T-helper 17 cell (primary cell): ENCODE data around the gene PRSS22. TPM values are rescaled to one million over a fixed set of nuclear protein-coding genes. Genes with fewer than 3 reads are reported as not detected.

ENCODE experiments used
- total RNA-seq, 4 donors: library from RNA in 2 of 4; stranded (reverse) in 2 of 4; gene quantifications; one replicate each; pipeline ENCODE4 v1.2.3 and lab custom pipeline; 2022 to 2026

Gene PRSS22
- total RNA-seq, 2 donors from 2014 or later, result 0.37 to 0.92 TPM

Other genes starting within 250 kb of the PRSS22 start
- gene KCTD5, start 175.6 kb downstream of the PRSS22 start, total RNA-seq, result 10 to 100 TPM; 19.6 to 21.9 TPM
- 1 to 10 TPM in 1 of 2 donors, under 1 TPM in 1; 0.83 to 1.4 TPM for gene PRSS27, start 137.9 kb downstream of the PRSS22 start, total RNA-seq
- 1,000 to 10,000 TPM; 1,185 to 1,285 TPM for gene SRRM2, start 105.5 kb downstream of the PRSS22 start, total RNA-seq
- 100 to 1,000 TPM; 121 to 131 TPM for gene ELOB, start 80.9 kb downstream of the PRSS22 start, total RNA-seq
- gene PRSS33, start 70.6 kb downstream of the PRSS22 start, total RNA-seq, result not detected
- gene PRSS41, start 59.7 kb downstream of the PRSS22 start, total RNA-seq, result not detected
- 1 to 10 TPM in 1 of 2 donors, not detected in 1; 1.6 TPM for gene PRSS21, start 40.9 kb downstream of the PRSS22 start, total RNA-seq
- gene ZG16B, start 27.9 kb downstream of the PRSS22 start, total RNA-seq, result not detected
- 10 to 100 TPM; 11.6 to 15.1 TPM for gene FLYWCH2, start 25.0 kb upstream of the PRSS22 start, total RNA-seq
- gene FLYWCH1, start 53.8 kb upstream of the PRSS22 start, total RNA-seq, result 10 to 100 TPM; 41.4 to 97.1 TPM
- not detected for gene KREMEN2, start 106.1 kb upstream of the PRSS22 start, total RNA-seq
- 1 to 10 TPM; 1.7 to 2.7 TPM for gene PAQR4, start 111.2 kb upstream of the PRSS22 start, total RNA-seq
- gene PKMYT1, start 122.3 kb upstream of the PRSS22 start, total RNA-seq, result not detected
- gene CLDN9, start 154.8 kb upstream of the PRSS22 start, total RNA-seq, result not detected
- not detected for gene CLDN6, start 160.0 kb upstream of the PRSS22 start, total RNA-seq
- gene TNFRSF12A, start 162.2 kb upstream of the PRSS22 start, total RNA-seq, result 1 to 10 TPM in 1 of 2 donors, under 1 TPM in 1; 0.92 to 1.3 TPM
- 10 to 100 TPM; 10.6 to 14.4 TPM for gene HCFC1R1, start 165.8 kb upstream of the PRSS22 start, total RNA-seq
- gene THOC6, start 165.9 kb upstream of the PRSS22 start, total RNA-seq, result 10 to 100 TPM; 21.3 to 23.7 TPM
- gene BICDL2, start 178.8 kb upstream of the PRSS22 start, total RNA-seq, result not detected
- 1 to 10 TPM; 1.4 to 1.5 TPM for gene MMP25, start 188.4 kb upstream of the PRSS22 start, total RNA-seq
- gene IL32, start 207.5 kb upstream of the PRSS22 start, total RNA-seq, result 1,000 to 10,000 TPM; 1,099 to 1,147 TPM
- under 1 TPM; 0.12 to 0.26 TPM for gene ZSCAN10, start 241.1 kb upstream of the PRSS22 start, total RNA-seq